ENCODE data around the gene KCNMA1. TPM values are rescaled to one million over a fixed set of nuclear protein-coding genes. Genes with fewer than 3 reads are reported as not detected.

The KCNMA1 gene
- polyA plus RNA-seq, 1 experiment, result 21.4 TPM

- no peaks in the 10 kb centered on the region; the same call in 1 of the 2 replicates for H3K36me3 ChIP-seq (ENCODE audit: control insufficient read depth, insufficient read depth, low read length)
- H3K27me3 ChIP-seq (ENCODE audit: control insufficient read depth, insufficient read depth, low read length), result no peaks in the 10 kb centered on the region
- no peak for TF ChIP-seq CTCF (IDR thresholded peaks at IDR 0.05; ENCODE audit: insufficient read depth, low read depth, low read length)
- CTCF ChIA-PET, result interaction anchor here (1.2 kb wide), 1 partner anchor 9 kb away, joined by 3 read pairs; no protein-coding TSS in a partner anchor
- H3K4me3 ChIP-seq (ENCODE audit: low read depth, low read length), result no peak overlapping the region
- no peak for DNase-seq (ENCODE audit: low read depth)
- POLR2A ChIA-PET, result no interaction called here
These were observed 231.8 kb downstream of the KCNMA1 start for GRCh38 chr10:77405771-77406241.

GRCh38 chr10:77404810-77405209, 232.8 kb downstream of the KCNMA1 start:
- CTCF ChIA-PET, result interaction anchor here (1.2 kb wide), 1 partner anchor 10 kb away, joined by 3 read pairs; no protein-coding TSS in a partner anchor
- no peak for DNase-seq (ENCODE audit: low read depth)
- H3K27me3 ChIP-seq (ENCODE audit: control insufficient read depth, insufficient read depth, low read length), result no peaks in the 10 kb centered on the region
- POLR2A ChIA-PET, result no interaction called here
- H3K4me3 ChIP-seq (ENCODE audit: low read depth, low read length), result no peak overlapping the region
- TF ChIP-seq CTCF (IDR thresholded peaks at IDR 0.05; ENCODE audit: insufficient read depth, low read depth, low read length), result no peak
- H3K36me3 ChIP-seq (ENCODE audit: control insufficient read depth, insufficient read depth, low read length), result no peaks in the 10 kb centered on the region; the same call in 1 of the 2 replicates

GRCh38 chr10:77403761-77404160, 233.8 kb downstream of the KCNMA1 start:
- TF ChIP-seq CTCF (IDR thresholded peaks at IDR 0.05; ENCODE audit: insufficient read depth, low read depth, low read length), result no peak
- CTCF ChIA-PET, result no interaction called here
- POLR2A ChIA-PET, result no interaction called here
- Histone ChIP-seq H3K4me3 (ENCODE audit: low read depth, low read length) (no peak overlapping the region), H3K36me3 (ENCODE audit: control insufficient read depth, insufficient read depth, low read length) (no peaks in the 10 kb centered on the region; the same call in 1 of the 2 replicates), H3K27me3 (ENCODE audit: control insufficient read depth, insufficient read depth, low read length) (no peaks in the 10 kb centered on the region)
- DNase-seq (ENCODE audit: low read depth), result no peak

GRCh38 chr10:77401683-77402082, 235.9 kb downstream of the KCNMA1 start:
- ChIA-PET CTCF (interaction anchor here (1.3 kb wide), 1 partner anchor 9 kb away, joined by 3 read pairs; no protein-coding TSS in a partner anchor), POLR2A (interaction anchor here (0.7 kb wide), 1 partner anchor 24 kb away, joined by 4 read pairs; no protein-coding TSS in a partner anchor)
- Histone ChIP-seq H3K36me3 (ENCODE audit: control insufficient read depth, insufficient read depth, low read length) (no peaks in the 10 kb centered on the region; the same call in 1 of the 2 replicates), H3K4me3 (ENCODE audit: low read depth, low read length) (no peak overlapping the region), H3K27me3 (ENCODE audit: control insufficient read depth, insufficient read depth, low read length) (no peaks in the 10 kb centered on the region)
- no peak for DNase-seq (ENCODE audit: low read depth)
- TF ChIP-seq CTCF (IDR thresholded peaks at IDR 0.05; ENCODE audit: insufficient read depth, low read depth, low read length), result no peak

GRCh38 chr10:77400033-77400432, 237.6 kb downstream of the KCNMA1 start:
- Histone ChIP-seq H3K36me3 (ENCODE audit: control insufficient read depth, insufficient read depth, low read length) (no peaks in the 10 kb centered on the region; the same call in 1 of the 2 replicates), H3K27me3 (ENCODE audit: control insufficient read depth, insufficient read depth, low read length) (no peaks in the 10 kb centered on the region), H3K4me3 (ENCODE audit: low read depth, low read length) (no peak overlapping the region)
- ChIA-PET POLR2A (no interaction called here), CTCF (interaction anchor here (1.1 kb wide), 1 partner anchor 13 kb away, joined by 4 read pairs; no protein-coding TSS in a partner anchor)
- no peak for TF ChIP-seq CTCF (IDR thresholded peaks at IDR 0.05; ENCODE audit: insufficient read depth, low read depth, low read length)
- DNase-seq (ENCODE audit: low read depth), result no peak
